NCI-H2081 (cell line): ENCODE results near the gene ENTPD6.

Experiments used
- DNase-seq, 2 experiments: peaks; one replicate each; lab custom pipeline; 2025; lab: John Stamatoyannopoulos, UW

ENTPD6 gene

GRCh38 chr20:25188218-25188617 lies 7.3 kb upstream of the ENTPD6 start:
- no peak for DNase-seq

- DNase-seq = no peak
These were observed 4.5 kb upstream of the ENTPD6 start for GRCh38 chr20:25191051-25191450.

GRCh38 chr20:25191689-25192088 lies 3.8 kb upstream of the ENTPD6 start:
- no peak for DNase-seq

- no peak for DNase-seq
These were observed 1.7 kb upstream of the ENTPD6 start for GRCh38 chr20:25193843-25194242.

GRCh38 chr20:25194333-25194972 lies 1.1 kb upstream of the ENTPD6 start:
- no peak for DNase-seq

- peak; percentile 46 to 58 for DNase-seq
These were observed 662 bp downstream of the ENTPD6 start for GRCh38 chr20:25195962-25196785.

- peak in 1 of 2 experiments; percentile 55 for DNase-seq
These were observed 1.2 kb downstream of the ENTPD6 start for GRCh38 chr20:25196786-25197120.

- DNase-seq = peak in 1 of 2 experiments; percentile 46
These were observed 1.8 kb downstream of the ENTPD6 start for GRCh38 chr20:25197183-25197869.

GRCh38 chr20:25197870-25198190 lies 2.3 kb downstream of the ENTPD6 start:
- no peak for DNase-seq

GRCh38 chr20:25198663-25199383 lies 3.3 kb downstream of the ENTPD6 start:
- DNase-seq = no peak

- DNase-seq = no peak
These were observed 4.2 kb downstream of the ENTPD6 start for GRCh38 chr20:25199473-25200260.

GRCh38 chr20:25203089-25203488 lies 7.6 kb downstream of the ENTPD6 start:
- no peak for DNase-seq

- DNase-seq = no peak
These were observed 8.4 kb downstream of the ENTPD6 start for GRCh38 chr20:25203871-25204320.

GRCh38 chr20:25204550-25205276 lies 9.2 kb downstream of the ENTPD6 start:
- DNase-seq = no peak

- no peak for DNase-seq
These were observed 10.0 kb downstream of the ENTPD6 start for GRCh38 chr20:25205277-25206062.

GRCh38 chr20:25206063-25206403 lies 10.5 kb downstream of the ENTPD6 start:
- no peak for DNase-seq

- no peak for DNase-seq
These were observed 11.0 kb downstream of the ENTPD6 start for GRCh38 chr20:25206548-25206947.

GRCh38 chr20:25207149-25207959 lies 11.8 kb downstream of the ENTPD6 start:
- DNase-seq = no peak

GRCh38 chr20:25207960-25208534 lies 12.5 kb downstream of the ENTPD6 start:
- DNase-seq = no peak
